HG03045 (cell line): ENCODE data around the gene EHMT1.
"Not testable (repeated sequence)": the region's sequence is repeated elsewhere in the genome, so short reads cannot be mapped to it uniquely, and the experiment has no call there.

Source experiments
- ATAC-seq: cut with Tn5 transposase; IDR thresholded peaks from one replicate; pipeline ENCODE4 v1.9.1; 2021; ENCODE audit warnings: mild to moderate bottlenecking, moderate library complexity; ENCODE audit not compliant: unreplicated experiment

The EHMT1 gene

DNA sequence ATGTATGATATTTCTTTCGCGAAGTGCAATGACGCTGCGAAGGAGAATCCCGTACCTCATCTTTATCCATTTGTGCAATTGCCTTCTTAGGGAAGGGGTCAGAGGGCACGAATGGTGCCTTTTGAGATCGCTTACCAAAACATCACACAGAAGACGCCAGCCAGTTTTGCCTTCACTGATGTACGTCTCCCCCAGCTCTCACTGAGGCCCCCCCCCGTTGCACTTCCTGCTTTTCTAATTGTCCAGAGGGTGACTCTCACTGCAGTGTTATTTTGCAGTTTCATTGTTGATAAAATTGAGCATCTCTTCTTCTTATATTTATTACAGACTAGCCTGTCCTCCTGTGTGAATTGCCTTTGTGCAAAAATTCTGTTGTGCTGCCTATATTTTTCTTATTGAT, 219.8 kb downstream of the EHMT1 start:
- ATAC-seq: no peak

DNA sequence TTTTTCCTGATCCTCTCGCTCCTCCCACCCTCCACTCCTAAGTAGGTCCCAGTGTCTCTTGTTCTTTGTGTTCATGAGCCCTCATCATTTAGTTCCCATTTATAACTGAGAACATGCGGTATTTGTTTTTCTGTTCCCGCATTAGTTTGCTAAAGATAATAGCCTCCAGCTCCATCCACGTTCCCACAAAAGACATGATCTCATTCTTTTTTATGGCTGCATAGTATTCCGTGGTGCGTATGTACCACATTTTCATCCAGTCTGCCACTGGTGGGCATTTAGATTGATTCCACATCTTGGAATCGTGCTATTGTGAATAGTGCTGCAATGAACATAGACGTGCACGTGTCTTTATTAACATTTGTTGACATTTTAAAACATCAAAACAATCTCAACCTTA, 224.6 kb downstream of the EHMT1 start:
- ATAC-seq: no peak

DNA sequence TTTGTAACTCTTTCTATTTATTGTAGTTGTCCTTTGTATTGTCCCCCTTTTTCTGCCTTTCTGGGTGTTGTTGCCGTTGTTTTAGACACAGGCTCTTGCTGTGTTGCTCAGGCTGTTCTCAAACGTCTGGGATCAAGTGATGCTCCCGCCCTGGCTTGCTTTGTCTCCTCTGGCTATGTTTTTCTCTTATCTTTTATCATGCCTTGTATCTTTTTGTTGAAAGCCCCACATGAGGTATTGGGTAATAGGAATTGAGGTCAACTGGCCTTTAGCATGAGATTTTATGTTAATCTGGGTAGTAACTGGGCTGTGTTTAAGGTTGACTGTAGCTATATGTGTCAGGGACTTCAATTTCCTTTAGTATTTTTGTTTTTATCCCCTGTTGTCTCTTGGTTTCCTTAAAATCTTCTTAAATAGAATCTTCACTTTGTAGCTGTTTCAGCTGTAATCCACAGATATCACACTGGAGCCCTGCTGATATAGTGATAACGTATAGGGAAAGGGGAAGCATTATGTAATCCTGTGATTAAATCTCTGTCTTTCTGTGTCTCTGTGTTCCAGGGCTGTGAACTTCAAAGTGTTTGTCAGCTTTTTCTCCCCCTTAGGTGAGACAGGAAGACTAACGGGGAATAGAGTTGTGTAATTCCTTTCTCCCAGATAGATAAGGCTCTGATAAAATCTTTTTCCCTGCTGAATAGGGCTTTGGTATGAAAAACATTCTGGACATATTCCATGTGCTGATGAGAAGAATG, 232.9 kb downstream of the EHMT1 start:
- ATAC-seq: no peak

DNA sequence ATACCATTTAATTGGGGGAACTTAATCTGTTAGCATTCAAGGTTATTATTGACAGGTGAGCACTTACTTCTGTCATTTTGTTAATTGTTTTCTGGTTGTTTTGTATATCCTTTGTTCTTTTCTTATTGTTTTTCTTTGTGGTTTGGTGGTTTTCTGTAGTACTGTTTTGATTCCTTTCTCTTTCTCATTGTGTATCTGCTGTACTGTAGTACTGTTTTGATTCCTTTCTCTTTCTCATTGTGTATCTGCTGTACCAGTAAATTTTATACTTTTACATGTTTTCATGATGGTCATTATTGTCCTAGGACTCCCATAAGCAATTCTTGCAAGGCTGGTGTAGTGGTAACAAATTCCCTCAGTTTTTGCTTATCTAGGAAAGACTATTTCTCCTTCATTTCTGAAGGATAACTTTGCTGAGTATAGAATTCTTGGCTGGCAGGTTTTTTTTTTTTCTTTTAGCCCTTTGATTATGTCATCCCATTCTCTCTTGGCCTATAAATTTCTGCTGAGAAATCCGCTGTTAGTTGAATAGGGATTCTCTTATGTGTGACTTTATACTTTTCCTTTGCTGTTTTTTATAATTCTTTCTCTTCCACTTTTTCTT, 234.7 kb downstream of the EHMT1 start:
- ATAC-seq: no peak

DNA sequence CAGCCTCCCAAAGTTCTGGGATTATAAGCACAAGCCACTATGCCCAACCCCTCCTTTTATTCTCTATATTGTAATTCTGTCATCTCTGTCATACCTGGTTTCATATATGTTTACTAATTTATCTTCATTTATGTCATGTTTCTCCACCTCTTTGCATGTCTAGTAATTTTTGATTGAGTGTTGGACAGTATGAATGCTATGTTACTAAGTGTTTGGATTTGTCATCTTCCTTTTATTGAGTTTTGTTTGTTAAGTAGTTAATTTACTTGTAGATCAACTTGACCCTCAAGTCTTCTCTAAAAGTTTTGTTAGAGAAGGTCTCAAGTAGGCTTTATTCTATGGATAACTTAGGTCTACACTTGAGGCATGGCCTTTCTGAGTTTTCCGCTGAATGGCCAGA, 241.6 kb downstream of the EHMT1 start:
- ATAC-seq: no peak

DNA sequence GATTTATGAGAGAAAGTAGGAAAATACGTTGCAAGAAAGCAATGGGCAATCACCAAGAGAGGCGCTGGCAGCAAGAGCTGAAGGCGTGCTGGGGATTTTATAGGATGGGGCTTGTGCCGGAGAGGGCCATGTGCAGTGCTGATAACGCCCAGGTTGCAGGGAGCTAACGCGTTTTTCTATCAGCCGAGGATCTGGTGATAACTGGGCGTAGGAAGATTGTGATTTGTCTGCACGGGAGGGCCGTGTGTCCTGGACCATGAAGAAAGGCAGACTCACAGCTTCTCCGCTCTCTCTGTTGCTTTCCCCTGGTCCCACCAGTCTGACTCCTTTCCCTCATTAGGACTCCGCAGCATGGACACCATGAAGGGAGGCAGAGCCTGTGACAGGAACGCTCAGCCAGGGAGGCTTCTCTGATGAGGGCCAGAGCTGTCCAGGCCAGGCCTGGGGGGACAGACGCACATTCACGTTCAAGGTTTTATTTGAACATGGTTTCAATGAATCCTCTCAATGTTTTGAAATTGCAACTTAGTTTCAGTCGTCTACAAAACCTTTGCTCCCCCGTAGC, 246.9 kb downstream of the EHMT1 start:
- ATAC-seq: no peak

DNA sequence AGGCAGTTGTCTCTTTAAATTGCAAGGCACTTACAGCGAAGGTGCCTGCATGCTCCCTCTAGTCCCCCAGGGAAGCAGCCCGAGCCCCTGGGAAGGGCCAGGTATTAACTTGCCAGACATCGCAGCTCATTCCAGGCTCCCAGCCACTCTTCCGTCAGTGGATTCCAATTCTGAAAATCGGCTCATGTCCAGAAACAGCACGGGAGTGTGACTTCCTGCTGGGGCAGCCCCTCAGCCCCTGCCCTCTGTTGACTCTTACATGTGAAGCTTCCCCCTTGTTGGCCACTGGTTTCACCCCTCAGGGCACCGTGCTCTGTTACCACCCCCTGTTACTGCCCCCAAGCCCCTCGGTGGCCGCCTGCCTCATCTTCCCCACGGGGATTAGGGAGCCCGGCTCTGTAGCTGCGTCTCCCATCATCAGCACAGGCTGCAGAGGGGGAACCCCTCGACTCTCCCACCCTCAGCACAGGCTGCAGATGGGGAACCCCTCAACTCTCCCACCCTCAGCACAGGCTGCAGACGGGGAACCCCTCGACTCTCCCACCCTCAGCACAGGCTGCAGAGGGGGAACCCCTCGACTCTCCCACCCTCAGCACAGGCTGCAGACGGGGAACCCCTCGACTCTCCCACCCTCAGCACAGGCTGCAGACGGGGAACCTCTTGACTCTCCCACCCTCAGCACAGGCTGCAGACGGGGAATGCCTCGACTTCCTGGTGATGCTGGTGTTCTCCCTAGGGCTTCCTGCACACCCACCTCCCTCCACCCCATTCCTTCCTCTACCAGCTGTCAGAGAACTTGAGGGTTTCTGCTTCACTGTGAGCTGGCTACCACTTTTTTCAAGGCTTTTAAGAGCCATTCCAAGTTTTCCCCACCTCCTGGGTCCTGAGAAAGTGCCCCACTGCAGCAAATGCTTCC, 247.7 kb downstream of the EHMT1 start:
- ATAC-seq: no peak

DNA sequence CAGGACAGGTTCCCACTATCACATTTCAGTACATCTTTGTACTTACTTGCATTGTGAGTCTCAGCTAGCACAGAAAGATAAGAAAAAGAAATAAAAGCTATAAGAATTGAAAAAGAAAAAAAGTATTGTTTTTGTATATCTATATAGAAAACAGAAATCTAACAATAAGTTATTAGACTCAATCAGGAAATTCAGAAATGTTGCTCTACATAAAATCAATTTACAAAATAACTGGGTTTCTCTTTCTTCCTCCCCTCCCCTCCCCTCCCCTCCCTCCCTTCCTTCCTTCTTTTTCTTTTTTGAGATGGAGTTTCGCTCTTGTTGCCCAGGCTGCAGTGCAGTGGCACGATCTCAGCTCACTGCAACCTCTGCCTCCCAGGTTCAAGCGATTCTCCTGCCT, 251.6 kb downstream of the EHMT1 start:
- ATAC-seq: no peak

DNA sequence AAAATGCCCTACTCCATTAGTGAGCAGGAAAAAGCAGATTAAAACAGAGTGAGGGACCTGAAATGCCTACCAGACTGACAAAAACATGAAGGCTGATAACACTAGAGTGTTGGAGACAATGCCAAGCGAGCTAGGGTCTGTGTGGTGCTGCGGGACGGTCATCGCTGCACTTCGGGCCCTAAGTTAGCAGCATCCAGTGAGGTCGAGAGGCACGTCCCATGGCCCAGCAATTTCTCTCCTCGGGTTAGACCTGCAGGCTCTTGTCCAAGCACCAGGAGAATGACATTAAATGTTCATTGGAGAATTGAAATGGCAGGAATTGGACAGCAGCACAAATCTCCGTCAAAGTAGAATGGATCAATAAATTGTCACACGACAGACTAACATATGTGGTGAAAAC, 253.5 kb downstream of the EHMT1 start:
- no peak for ATAC-seq

DNA sequence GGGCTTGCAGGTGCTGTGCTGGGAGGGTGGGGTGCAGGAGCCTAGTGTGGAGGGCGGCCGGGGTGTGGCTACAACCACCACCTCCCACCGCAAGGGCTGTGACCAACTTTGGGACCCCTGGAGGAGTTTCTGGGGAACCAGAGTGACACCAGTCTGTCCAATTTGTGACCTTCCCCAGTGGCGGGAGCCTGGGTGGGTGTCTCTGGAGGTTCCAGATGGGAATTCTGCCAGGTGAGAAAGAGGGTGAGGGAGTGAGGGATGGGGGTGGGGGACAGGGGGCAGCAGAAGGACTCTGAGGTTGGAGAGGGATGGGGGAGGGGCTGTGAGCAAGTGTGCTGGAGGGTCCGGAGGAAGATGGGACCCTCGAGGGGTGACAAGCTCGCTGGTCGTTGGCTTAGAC, 254.6 kb downstream of the EHMT1 start:
- no peak for ATAC-seq

DNA sequence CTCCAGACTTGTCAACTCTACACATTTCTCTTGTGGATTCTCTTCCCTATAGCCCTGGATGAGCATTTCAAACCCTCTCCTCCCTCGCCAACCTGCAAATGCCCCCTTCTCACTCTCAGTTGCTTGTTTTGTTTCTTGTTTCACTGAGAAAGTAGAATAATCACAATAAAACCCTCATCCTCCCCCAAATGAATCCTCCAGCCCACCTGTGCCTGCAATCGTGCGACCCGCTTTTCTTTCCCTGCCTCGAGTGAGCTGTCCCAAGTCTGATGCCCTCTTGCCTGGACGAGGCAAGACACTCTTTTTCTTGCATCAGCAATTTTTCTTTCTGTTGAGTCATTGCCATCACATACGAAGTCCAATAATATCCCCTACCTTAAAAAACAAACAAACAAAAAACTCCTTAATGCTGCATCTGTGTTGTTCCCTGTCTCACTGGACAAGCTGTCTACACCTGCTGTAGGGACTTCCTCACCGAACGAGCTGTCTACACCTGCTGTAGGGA, 255.1 kb downstream of the EHMT1 start:
- ATAC-seq: no peak

DNA sequence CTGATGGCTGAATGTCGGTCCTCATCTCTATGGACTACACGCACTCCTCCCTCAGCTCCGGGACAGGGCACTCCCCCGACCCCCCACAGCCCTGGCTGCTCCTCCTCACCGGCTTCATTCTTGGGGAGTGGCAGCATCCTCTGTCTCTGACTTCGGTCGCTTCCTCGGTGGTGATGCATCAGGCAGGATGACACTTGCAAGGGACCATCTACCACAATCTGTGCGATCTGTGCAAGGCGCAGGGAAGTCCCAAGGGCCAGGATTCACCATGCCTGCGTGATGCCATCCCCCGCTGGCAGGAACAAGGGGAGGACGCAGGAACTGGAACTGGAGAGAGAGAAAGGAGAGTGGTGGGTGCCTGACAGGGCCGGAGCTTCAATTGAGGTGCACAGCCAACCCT, 256.5 kb downstream of the EHMT1 start:
- ATAC-seq: no peak

DNA sequence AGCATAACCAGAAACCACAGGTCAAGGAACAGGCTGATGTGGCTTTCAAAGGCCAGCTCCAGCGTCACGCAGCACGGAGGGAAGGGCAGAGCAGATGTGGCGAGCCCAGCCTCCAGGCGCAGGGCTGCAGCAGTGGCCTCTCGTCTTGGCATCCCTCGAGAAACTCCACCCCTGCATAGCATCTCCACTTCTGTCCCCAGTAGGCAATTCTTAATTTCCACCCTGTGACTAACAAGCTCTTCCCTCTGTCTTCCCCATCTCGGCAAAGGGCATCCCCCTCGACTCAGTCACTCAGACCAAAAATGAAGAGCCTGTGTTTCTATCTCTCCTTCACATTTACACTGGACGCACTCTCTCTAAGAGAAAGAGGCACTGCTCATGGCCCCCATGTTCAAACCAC, 257.0 kb downstream of the EHMT1 start:
- no peak for ATAC-seq

DNA sequence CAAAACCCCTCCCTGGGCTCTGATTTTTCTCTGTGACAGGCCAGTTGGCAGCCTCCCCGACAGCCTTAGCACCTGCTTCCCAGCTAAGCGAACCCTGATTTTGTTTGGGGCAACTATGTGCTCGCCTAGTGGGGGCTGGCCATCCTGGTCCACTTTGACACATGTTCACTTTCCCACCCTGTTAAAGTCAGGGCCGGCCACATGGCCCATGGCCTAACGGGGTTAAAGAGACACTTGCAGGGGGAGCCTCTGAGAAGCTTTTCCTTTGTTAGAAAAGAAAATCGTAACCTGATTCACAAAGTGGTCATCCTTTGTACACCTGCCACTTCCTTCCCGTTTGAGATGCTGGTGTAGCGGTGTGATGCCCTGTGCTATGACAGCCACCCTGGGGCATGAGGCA, 257.5 kb downstream of the EHMT1 start:
- no peak for ATAC-seq

DNA sequence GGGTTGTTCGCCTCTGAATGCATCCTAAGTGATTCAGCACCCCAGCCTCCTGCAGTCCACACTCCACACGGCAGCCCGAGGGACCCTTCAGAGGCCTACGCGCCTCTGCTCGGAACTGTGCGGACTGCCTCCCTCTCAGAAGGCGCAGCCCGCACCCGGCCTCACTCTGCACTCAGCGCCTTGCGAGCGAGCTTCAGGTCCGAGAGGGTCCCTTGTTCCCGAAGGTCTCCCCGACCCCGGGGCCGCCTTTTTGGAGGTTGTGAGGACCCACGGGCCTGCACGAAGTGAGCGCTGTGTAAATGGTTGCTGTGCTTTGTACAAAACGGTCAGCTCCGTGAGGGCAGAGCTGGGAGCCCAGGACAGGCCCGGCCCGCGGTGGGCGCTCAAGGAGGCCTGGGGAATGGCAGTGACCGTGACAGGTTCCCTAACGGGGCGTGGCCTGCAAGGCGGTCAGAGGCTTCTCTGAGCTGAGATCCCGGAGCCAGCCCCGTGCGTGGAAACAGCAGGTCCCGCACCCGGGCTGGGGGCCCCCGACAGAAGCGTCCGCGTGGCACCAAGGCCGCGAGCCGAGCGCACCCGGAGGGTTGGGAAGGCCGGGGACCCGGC, 258.1 kb downstream of the EHMT1 start:
- no peak for ATAC-seq

DNA sequence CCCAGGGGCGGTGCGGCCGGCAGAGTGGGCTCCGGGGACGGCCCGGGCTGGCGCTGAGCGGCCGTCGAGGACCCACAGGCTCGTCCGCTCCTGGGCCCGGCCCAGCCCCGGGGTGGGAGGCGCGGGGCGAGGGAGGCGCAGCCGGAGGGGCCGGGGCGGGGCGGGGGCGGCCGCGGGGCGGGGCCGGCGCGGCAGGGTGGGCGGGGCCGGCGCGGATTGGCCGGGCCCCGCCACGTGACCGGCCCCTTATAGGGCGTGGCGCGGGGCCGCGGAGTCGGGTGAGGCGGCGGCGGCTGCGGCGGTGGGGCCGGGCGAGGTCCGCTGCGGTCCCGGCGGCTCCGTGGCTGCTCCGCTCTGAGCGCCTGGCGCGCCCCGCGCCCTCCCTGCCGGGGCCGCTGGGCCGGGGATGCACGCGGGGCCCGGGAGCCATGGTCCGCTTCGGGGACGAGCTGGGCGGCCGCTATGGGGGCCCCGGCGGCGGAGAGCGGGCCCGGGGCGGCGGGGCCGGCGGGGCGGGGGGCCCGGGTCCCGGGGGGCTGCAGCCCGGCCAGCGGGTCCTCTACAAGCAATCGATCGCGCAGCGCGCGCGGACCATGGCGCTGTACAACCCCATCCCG, 258.8 kb downstream of the EHMT1 start, which contains the start of gene CACNA1B:
TSS of gene CACNA1B (plus strand) at position 277 of the 617 bp plus-strand sequence. CDS start at position 429, 152 bp downstream.
- ATAC-seq: not testable (repeated sequence)

DNA sequence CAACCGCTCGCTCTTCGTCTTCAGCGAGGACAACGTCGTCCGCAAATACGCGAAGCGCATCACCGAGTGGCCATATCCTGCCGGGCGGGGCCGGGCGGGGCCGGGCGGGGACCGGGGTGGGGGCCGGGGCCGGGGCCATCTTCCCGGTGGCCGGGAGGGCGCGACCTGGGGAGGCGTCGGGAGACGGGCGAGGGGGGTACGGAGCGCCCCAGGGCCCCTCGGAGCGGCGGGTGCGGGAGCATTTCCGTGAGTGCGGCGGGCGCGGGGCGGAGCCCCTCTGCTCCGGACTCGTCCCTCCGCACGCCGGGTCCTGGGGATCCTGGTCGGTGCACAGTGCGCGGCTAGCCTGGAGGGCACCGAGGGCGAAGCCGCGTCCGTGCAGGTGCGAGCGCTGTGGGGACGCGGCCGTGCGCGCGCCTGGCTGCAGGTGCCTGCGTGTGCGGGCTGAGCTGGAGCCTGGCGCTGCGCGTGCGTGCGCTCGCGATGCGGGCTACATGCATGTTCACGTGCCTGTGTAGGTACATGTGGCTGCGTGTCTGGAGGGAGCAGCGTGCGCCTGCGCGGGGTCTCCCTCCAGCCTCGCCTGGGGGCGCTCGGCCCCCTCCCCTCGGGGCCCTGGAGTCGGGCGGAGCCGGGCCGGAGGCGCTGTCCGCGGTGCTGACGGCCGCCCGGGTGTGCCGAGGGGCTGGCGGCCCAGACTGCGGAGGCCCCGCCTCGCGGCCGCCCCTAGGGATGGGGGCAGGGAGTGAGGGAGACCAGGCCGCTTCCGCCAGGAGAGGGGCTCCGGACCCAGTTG, 259.5 kb downstream of the EHMT1 start:
- no peak for ATAC-seq

DNA sequence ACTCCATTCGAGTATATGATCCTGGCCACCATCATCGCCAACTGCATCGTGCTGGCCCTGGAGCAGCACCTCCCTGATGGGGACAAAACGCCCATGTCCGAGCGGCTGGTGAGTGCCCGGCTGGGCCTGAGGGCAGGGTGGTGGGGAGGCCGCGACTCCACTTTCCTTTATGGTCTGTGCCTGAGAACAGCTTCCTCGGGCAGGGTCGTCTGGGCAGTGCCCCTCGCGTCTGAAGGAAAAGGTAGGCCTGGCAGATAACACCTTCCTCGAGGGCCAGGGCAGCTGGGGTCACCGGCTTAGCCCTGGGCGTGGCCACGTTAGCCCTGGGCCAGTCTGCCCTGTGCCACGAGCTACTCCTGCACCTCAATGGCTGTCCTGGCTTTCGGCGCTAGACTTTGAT, 260.2 kb downstream of the EHMT1 start:
- ATAC-seq: no peak

DNA sequence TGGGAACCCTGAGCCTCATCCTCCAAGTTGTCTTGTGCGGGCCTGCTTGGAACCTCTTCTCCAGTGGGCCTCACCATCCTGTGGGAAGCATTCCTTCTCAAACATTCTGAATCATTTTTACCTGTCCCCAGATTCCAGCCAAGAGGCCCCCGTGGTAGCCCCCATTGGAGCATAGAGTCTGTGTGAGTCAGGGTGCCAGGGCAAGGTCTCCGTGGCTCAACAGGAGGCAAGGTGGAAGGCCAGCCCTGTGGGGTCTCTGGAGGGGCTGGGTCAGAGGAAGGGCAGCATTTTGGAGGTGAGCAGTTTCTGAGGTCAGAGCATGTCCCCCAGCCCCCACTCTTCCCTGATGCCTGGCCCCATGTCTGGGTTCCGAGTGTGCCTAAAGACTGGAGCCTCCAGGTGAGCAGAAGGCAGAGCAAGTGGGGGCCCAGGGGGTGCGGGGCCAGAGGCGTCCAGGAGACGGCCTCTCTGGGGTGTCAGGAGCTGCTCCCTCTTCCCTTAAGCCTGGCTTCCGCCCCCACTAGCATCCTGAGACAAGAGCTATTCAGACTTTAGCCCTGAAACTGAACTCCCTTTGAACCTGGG, 260.9 kb downstream of the EHMT1 start:
- no peak for ATAC-seq
